Neutrophil (primary cell): ENCODE measurements around the gene TLE1.

Experiments used
- H3K27ac ChIP-seq: fragments of 200-600 bp; sonication (generic); 2 replicates; pipeline ENCODE4 v1.5.1; 2016; ENCODE audit warnings: mild to moderate bottlenecking, moderate library complexity
- H3K27me3 ChIP-seq: fragments of 200-600 bp; sonication (generic); 2 replicates; pipeline ENCODE4 v1.6.0; 2016; ENCODE audit warnings: mild to moderate bottlenecking
- H3K36me3 ChIP-seq: fragments of 200-600 bp; sonication (generic); 2 replicates; pipeline ENCODE4 v1.5.1; 2017
- H3K4me1 ChIP-seq, 2 experiments: fragments of 200-600 bp in 1 of 2; sonication (generic) in 1 of 2; 1 replicate in 1 of 2; 2 replicates in 1 of 2; pipeline versions ENCODE4 v1.5.1 to v1.6.1; 2013 to 2016; ENCODE audit warnings: low read depth in 1 of 2, low read length in 1 of 2, mild to moderate bottlenecking in 1 of 2, moderate library complexity in 1 of 2; ENCODE audit not compliant: control insufficient read depth in 1 of 2, insufficient read depth in 1 of 2
- H3K4me3 ChIP-seq, 2 experiments: fragments of 200-600 bp in 1 of 2; sonication (generic) in 1 of 2; 1 replicate in 1 of 2; 2 replicates in 1 of 2; pipeline ENCODE4 v1.5.1; 2013 to 2016; ENCODE audit warnings: low read depth in 1 of 2, low read length in 1 of 2, mild to moderate bottlenecking in 1 of 2, moderate library complexity in 1 of 2
- H3K9me3 ChIP-seq: fragments of 200-600 bp; sonication (generic); 2 replicates; pipeline ENCODE4 v1.5.1; 2016
- TF ChIP-seq, protein P1 (sequence below): fragments of 200-600 bp; sonication (generic); IDR thresholded peaks from 2 replicates; pipeline ENCODE4 v1.5.1; 2016; ENCODE audit warnings: antibody characterized with exemption

TLE1 gene

DNA sequence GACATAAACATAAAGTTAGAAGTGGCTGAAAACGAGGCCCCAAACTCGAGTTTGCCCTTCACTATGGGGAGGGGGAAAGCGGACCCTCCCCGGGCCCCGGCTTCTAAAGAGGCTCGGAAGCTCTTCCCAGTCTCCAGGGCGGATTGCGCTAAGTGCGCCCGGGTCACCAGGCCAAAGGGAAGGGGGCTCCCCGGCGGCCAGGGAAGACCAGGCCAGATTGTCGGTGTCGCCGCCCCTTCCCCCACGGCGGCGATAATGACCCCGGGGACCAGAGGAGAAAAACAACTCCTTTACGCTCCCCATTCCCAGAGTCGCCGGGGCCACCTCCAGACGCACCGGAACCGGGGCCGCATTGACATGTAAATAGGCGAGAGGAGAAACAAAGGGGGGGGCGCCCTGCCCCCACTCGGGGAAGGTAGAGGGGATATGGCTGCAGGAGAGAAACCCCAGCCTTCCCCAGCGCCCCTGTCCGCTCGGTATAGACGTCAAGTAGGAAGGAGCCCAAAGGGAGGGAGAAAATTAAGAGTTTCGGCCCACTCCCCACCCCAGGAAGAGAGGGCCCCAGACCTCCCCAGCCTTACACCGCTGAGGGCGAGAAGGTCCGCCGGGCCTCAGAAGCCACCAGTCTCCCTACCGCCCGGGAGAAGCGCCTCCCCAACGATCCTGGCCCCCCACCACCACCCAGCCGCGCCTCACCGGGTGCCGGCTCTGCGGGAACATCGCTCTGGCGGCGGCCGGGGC, 1.7 kb downstream of the TLE1 start:
- Histone ChIP-seq H3K4me3 (peak overlapping the region; percentile 85 to 96), H3K27ac (no peak overlapping the region), H3K27me3 (peaks cover 83% of the 10 kb centered on the region), H3K4me1 (peaks cover 28 to 39% of the 10 kb centered on the region in 2 experiments), H3K36me3 (no peaks in the 10 kb centered on the region), H3K9me3 (no peaks in the 10 kb centered on the region)
- TF ChIP-seq, protein P1, sequence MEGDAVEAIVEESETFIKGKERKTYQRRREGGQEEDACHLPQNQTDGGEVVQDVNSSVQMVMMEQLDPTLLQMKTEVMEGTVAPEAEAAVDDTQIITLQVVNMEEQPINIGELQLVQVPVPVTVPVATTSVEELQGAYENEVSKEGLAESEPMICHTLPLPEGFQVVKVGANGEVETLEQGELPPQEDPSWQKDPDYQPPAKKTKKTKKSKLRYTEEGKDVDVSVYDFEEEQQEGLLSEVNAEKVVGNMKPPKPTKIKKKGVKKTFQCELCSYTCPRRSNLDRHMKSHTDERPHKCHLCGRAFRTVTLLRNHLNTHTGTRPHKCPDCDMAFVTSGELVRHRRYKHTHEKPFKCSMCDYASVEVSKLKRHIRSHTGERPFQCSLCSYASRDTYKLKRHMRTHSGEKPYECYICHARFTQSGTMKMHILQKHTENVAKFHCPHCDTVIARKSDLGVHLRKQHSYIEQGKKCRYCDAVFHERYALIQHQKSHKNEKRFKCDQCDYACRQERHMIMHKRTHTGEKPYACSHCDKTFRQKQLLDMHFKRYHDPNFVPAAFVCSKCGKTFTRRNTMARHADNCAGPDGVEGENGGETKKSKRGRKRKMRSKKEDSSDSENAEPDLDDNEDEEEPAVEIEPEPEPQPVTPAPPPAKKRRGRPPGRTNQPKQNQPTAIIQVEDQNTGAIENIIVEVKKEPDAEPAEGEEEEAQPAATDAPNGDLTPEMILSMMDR = no peak

DNA sequence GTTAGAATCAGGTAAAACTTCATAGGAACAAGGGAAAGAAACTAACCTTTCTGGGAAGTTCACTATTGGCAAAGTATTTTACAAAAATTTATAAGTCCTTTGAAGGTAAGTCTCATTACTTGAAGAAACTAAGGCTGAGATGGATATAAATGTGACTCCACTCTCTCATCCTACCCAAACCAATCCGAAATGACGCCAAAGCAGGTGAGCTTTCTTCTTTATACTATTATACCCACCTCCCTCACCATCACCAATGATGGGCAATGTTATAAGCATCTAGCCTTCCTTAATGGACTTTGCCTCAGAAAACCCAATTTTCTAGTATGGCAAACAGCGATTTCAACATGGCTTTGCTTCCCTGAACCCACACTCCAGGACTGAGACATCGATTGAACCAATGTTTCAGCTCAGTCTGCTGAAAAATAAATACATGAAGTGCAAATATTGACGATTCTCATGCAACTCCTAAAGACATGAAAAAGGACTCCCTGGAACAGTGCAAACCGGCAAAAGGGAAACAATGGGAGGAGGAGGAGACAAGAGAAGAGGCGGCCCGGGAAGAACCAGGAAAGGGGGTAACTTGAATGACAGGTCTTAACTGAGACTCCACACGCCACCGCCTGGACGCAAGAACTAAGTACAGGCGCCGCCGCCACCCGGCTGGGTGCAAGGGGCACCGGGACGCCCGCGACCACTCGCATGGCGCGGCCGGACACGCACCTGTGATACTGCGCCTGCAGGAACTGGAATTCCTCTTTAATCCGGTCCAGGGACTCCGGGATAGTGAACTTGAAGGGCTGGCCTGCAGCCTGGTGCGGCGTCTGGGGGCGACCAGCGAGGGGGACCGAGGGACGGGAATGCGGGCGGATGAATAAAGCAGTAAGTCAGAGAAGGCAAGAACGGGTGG, 2.5 kb downstream of the TLE1 start:
- Histone ChIP-seq H3K27ac (no peak overlapping the region), H3K27me3 (peaks cover 74% of the 10 kb centered on the region), H3K36me3 (no peaks in the 10 kb centered on the region), H3K4me3 (peak overlapping the region; percentile 85 to 96), H3K4me1 (peaks cover 34 to 47% of the 10 kb centered on the region in 2 experiments), H3K9me3 (no peaks in the 10 kb centered on the region)
- TF ChIP-seq, protein P1 = peak; percentile 19

DNA sequence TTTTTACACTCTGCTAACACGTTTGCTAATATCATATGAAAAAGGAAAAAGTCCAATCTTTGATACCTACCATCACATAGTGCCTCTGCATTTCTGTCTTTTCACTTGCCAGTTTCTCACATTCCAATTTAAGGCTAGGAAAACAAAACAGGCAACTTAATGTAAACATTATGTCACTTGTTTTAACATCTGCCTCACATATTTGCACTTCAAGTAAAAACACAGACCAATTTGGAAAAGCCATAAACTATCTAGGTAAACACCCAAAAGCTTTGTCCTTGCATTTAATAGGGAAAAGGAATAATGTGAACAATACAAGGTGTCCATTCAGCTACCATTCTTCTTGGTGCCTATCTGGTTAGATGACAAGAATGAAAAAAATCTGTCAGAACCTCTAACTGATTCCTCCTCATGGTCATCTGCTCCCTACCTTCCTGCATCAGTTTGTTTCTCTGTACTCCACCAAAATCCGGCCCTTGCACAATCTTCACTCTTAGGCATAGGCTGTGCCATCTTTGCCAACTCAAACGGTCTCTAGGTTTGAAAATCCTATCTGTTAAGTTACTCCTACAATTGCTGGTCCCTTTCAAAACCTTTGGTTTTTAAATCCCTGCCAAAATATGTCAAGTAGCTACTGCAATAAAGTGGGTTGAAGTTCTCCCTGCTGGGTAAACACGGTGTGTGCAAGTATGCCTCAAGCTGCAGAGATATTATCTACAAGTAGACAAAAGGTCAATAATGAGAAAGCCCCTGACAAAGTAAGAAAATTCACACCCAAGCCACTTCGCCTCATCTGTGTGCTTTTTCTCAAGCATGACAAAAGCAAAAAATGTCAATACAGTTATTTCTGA, 3.4 kb downstream of the TLE1 start:
- Histone ChIP-seq H3K9me3 (no peaks in the 10 kb centered on the region), H3K27ac (no peak overlapping the region), H3K27me3 (peaks cover 66% of the 10 kb centered on the region), H3K4me3 (no peak overlapping the region), H3K36me3 (no peaks in the 10 kb centered on the region), H3K4me1 (peaks cover 34 to 47% of the 10 kb centered on the region in 2 experiments)
- TF ChIP-seq, protein P1 = no peak

DNA sequence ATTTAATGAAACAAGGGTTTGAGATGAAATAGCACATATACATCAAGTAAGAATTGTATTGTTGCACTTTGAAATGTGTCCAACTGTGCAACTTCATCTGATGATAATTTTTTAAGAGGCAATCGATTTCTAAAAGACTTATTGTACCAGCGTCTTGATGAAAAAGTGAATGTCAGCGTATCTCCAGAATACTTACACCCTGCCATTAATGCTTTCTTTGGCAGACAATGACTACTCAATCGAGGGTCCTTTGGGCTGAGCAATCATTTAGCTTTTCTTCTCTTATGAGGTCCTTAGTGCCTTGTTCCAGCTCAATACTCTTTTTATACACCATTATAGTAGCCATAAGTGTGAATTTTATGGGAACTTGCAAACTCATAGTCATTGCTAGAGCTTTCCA, 4.7 kb downstream of the TLE1 start:
- Histone ChIP-seq H3K27me3 (peaks cover 53% of the 10 kb centered on the region), H3K27ac (no peak overlapping the region), H3K4me1 (peaks cover 26 to 40% of the 10 kb centered on the region in 2 experiments), H3K4me3 (no peak overlapping the region), H3K36me3 (no peaks in the 10 kb centered on the region), H3K9me3 (no peaks in the 10 kb centered on the region)
- TF ChIP-seq, protein P1 = no peak

DNA sequence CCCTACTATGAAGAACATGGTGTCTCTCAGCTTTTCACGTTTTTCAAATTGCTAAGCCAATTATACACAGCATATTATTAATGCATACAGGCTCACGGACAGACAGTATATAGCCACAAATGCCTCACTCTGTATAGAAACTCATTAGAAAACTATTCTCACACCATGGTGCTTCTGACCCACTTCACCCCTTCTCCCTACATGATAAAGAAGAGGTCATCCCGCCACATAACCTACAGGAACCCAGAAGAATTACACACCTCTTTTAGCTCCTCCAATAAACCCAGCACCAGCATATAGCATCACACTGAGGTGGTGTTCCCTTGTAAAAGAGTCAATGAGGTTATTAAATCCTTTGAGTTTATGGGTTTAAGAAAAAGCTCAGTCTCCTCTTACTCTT, 5.6 kb downstream of the TLE1 start:
- peaks cover 26 to 40% of the 10 kb centered on the region in 2 experiments for H3K4me1 ChIP-seq
- no peak overlapping the region for H3K4me3 ChIP-seq
- no peaks in the 10 kb centered on the region for H3K9me3 ChIP-seq
- no peaks in the 10 kb centered on the region for H3K36me3 ChIP-seq
- H3K27ac ChIP-seq = no peak overlapping the region
- peaks cover 48% of the 10 kb centered on the region for H3K27me3 ChIP-seq
- TF ChIP-seq, protein P1 = no peak
